C4-2B (cell line): Measurements from ENCODE around the gene ASXL2.
A peak's percentile ranks its signal among the peaks of the same experiment; 100 is the strongest.

Source experiments
- H3K27ac ChIP-seq: fragments of 450-650 bp; 2 replicates; pipeline ENCODE4 v1.5.1; 2017
- ZFX ChIP-seq: fragments of 450-650 bp; IDR thresholded peaks from 2 replicates; pipeline ENCODE4 v1.6.1; 2017
- TF ChIP-seq, protein P1 (sequence below): fragments of 450-650 bp; conservative IDR thresholded peaks from 2 replicates; pipeline ENCODE4 v1.5.1; 2017; ENCODE audit warnings: mild to moderate bottlenecking

ASXL2 gene

DNA sequence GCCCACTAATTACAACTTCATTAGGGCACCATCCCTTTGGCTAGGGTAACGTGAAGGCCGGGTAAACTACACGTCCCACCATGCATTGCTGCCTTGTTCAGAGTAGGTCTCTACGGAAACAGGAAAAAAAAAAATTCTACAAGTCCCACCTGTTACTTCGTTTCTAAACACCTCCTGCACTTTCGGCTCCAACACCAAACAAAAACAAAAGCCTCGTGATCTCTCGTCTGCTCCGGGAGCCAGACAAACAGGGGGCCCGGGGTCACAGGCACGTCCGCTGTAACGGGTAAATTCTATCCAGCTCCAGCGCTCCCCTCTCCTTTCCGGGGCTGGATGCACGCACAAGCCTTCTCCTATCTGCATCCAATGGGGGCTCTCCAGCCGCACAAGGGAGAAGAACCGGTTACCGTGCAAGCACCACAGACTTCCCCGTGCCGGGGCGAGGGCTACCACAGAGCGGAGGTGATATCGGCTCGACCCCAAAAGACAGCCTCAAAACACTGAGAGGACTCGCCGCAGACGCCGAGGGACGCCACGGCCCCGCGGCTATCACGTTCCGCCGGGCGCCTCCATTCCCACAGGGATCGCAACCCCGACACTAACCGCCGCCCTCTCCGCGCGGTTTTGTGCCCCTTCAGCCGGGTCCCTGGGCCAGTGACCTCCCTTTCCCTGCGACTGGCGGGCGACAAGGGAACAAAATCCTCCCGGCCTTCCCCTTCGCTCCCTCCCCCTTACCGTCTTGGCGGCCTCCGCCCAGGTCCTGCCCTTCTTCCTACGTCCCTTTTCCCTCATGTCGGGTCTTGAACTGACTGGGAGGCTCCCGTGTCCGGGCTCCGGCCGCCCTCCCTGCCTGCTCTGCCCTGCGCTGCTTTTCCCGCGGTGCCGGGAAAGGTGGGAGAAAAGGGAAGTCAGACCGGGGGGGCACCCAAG, 591 bp downstream of the ASXL2 start:
- peak overlapping the region; percentile 81 for H3K27ac ChIP-seq
- TF ChIP-seq, protein P1, sequence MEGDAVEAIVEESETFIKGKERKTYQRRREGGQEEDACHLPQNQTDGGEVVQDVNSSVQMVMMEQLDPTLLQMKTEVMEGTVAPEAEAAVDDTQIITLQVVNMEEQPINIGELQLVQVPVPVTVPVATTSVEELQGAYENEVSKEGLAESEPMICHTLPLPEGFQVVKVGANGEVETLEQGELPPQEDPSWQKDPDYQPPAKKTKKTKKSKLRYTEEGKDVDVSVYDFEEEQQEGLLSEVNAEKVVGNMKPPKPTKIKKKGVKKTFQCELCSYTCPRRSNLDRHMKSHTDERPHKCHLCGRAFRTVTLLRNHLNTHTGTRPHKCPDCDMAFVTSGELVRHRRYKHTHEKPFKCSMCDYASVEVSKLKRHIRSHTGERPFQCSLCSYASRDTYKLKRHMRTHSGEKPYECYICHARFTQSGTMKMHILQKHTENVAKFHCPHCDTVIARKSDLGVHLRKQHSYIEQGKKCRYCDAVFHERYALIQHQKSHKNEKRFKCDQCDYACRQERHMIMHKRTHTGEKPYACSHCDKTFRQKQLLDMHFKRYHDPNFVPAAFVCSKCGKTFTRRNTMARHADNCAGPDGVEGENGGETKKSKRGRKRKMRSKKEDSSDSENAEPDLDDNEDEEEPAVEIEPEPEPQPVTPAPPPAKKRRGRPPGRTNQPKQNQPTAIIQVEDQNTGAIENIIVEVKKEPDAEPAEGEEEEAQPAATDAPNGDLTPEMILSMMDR, result no peak
- no peak for TF ChIP-seq ZFX

DNA sequence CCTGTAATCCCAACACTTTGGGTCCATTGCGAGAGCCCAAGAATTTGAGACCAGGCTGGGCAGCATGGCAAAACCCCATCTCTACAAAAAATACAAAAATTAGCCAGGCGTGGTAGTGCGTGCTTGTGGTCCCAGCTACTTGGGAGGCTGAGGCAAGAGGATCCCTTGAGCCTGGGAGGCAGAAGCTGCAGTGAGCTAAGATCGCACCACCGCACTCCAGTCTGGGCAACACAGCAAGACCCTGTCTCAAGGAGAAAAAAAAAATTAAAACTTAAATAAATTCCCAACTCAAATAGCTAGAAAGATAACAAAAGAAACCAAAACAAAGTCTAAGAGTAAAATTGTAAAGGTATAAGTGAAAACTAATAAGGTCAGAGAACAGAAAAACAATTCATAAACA, 6.2 kb downstream of the ASXL2 start:
- H3K27ac ChIP-seq, result no peak overlapping the region
- TF ChIP-seq, protein P1, result no peak
- no peak for TF ChIP-seq ZFX

GRCh38 chr2:25867396-25868003, 10.8 kb downstream of the ASXL2 start:
- H3K27ac ChIP-seq, result no peak overlapping the region
- TF ChIP-seq, protein P1, result no peak
- no peak for TF ChIP-seq ZFX

- H3K27ac ChIP-seq, result no peak overlapping the region
- TF ChIP-seq, protein P1, result no peak
These were observed 21.9 kb downstream of the ASXL2 start for GRCh38 chr2:25856377-25856776.

DNA sequence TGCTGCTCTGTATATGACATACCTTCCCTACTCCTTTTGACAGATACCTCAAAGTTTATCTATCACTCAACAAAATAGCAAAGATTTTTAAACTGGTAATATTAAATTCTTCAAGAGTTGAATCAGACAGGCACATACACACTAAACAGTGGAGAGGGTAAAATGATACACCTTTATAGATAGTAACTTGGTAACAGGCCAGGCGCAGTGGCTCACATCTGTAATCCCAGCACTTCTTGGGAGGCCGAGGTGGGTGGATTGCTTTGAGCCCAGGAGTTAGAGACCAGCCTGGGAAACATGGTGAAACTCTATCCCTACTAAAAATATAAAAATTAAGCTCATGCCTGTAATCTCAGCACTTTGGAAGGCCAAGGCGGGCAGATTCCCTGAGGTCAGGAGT, 23.2 kb downstream of the ASXL2 start:
- TF ChIP-seq, protein P1, result no peak
- no peak for TF ChIP-seq ZFX
- H3K27ac ChIP-seq, result no peak overlapping the region

GRCh38 chr2:25854613-25855012, 23.7 kb downstream of the ASXL2 start:
- TF ChIP-seq, protein P1, result no peak
- TF ChIP-seq ZFX, result no peak

DNA sequence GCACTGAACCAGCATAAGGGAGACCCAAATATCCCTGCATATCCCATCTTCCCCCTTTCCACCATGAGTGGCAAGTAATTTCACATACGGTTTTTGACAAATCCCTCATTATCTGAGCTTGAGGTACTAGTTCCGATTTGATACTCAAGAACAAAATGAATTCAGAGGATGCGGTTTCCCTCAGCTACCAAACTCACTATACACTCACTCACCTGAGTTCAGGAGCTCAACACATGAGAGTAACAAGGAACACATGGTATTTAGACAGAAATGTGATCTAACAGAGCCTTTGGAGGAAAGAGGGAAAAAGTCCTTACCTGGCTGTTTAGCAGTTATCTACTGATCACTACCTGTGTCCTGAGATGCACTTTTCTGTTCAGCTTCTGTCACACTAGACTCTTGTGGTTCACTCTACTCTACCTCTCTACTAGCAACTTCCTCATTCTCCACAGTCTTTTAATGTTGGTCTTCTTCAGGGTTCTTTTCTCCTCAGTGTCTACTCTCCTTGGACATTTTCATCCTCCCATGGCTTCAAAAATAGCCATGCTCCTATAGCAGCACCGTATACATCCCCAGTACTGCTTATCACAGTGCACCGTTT, 25.1 kb downstream of the ASXL2 start:
- TF ChIP-seq ZFX, result no peak
- TF ChIP-seq, protein P1, result no peak
- no peak overlapping the region for H3K27ac ChIP-seq

More at GRCh38 chr2:25854613-25855012, 23.7 kb downstream of the ASXL2 start:
- no peak overlapping the region for H3K27ac ChIP-seq
